Measurements from ENCODE around the gene THG1L.

Gene THG1L

DNA sequence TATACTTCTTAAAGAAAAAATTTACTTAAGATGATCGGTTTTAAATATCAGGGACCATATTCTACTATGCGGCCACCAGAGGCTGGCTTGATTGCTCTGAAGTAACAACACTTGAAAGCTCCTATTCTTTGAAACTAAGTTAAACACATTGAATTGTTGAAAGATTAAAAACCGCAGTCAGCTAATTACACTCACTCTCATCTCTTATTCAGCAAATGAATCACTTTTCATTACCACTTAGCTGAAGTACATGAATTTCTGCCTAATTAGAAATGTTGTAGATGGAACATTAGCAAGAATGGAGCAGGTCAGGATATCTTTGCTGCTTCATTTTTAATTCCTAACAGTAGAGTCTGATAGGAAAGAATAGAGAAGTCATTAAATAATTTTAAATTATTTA, 54.6 kb downstream of the THG1L start:
- ChIA-PET POLR2A (no interaction called here), CTCF (interaction anchor here (1.5 kb wide), 1 partner anchor 24 kb away, joined by 3 read pairs; no protein-coding TSS in a partner anchor)
- TF ChIP-seq, protein P1, sequence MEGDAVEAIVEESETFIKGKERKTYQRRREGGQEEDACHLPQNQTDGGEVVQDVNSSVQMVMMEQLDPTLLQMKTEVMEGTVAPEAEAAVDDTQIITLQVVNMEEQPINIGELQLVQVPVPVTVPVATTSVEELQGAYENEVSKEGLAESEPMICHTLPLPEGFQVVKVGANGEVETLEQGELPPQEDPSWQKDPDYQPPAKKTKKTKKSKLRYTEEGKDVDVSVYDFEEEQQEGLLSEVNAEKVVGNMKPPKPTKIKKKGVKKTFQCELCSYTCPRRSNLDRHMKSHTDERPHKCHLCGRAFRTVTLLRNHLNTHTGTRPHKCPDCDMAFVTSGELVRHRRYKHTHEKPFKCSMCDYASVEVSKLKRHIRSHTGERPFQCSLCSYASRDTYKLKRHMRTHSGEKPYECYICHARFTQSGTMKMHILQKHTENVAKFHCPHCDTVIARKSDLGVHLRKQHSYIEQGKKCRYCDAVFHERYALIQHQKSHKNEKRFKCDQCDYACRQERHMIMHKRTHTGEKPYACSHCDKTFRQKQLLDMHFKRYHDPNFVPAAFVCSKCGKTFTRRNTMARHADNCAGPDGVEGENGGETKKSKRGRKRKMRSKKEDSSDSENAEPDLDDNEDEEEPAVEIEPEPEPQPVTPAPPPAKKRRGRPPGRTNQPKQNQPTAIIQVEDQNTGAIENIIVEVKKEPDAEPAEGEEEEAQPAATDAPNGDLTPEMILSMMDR (IDR thresholded peaks at IDR 0.05; ENCODE audit: insufficient read depth, low read length, missing control alignments), result no peak
- H3K4me3 ChIP-seq (ENCODE audit: low read depth, low read length), result no peak overlapping the region
- DNase-seq (ENCODE audit: low read depth, low spot score), result no peak
